ENCODE measurements around the gene SORCS2.

- TF ChIP-seq POLR2AphosphoS5 (IDR thresholded peaks at IDR 0.05; ENCODE audit: borderline replicate concordance, low read depth, low read length): no peak
- TF ChIP-seq EZH2 (IDR thresholded peaks at IDR 0.05): no peak
- TF ChIP-seq FOXP2 (optimal IDR thresholded peaks at IDR 0.05; ENCODE audit: control extremely low read depth, extremely low read length, insufficient read depth): no peak
Observed at GRCh38 chr4:7447236-7447635, 254.9 kb downstream of the SORCS2 start.

All from SK-N-MC (cell line).